Tibial nerve (tissue), 4 donors: ENCODE data around the gene VAT1L.

Experiments used
- EP300 ChIP-seq, 2 donors: sonication (generic); formaldehyde crosslinking; IDR thresholded peaks; one replicate each; pipeline ENCODE4 v1.6.1; 2017; ENCODE audit warnings: antibody characterized with exemption in 2 of 2, mild to moderate bottlenecking in 1 of 2
- POLR2A ChIP-seq, 2 donors: fragments of 450-650 bp; IDR thresholded peaks; one replicate each; pipeline ENCODE4 v1.6.1; 2017; ENCODE audit warnings: antibody characterized with exemption in 2 of 2, mild to moderate bottlenecking in 2 of 2, moderate library complexity in 2 of 2
- TF ChIP-seq, protein P1 (sequence below), 5 experiments: fragments of 200-600 bp in 3 of 5; fragments of 450-650 bp in 2 of 5; sonication (generic) in 3 of 5; IDR thresholded peaks; one replicate each; pipeline ENCODE4 v1.5.1; 2016 to 2019; ENCODE audit warnings: antibody characterized with exemption in 5 of 5, mild to moderate bottlenecking in 3 of 5, moderate library complexity in 2 of 5

DNA sequence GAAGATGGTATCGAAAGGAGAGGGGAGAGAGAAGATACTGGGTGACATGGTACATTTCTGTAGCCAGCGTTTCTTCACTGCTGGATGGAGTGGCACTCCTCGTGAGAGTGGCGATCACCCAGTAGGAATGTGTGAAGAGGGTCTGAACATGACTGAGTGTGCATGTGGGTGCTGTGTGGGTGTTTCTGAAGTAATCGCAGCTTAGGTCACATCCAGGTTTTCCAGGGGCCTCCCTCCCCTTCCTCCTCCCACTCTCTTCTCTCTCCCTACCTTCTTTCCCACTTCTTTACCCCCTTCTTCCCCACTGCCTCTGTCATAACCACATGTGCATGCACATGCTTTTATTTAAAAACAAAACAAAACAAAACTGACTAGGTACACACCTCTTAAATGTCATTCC lies 235.8 kb downstream of the VAT1L start:
- TF ChIP-seq, protein P1, sequence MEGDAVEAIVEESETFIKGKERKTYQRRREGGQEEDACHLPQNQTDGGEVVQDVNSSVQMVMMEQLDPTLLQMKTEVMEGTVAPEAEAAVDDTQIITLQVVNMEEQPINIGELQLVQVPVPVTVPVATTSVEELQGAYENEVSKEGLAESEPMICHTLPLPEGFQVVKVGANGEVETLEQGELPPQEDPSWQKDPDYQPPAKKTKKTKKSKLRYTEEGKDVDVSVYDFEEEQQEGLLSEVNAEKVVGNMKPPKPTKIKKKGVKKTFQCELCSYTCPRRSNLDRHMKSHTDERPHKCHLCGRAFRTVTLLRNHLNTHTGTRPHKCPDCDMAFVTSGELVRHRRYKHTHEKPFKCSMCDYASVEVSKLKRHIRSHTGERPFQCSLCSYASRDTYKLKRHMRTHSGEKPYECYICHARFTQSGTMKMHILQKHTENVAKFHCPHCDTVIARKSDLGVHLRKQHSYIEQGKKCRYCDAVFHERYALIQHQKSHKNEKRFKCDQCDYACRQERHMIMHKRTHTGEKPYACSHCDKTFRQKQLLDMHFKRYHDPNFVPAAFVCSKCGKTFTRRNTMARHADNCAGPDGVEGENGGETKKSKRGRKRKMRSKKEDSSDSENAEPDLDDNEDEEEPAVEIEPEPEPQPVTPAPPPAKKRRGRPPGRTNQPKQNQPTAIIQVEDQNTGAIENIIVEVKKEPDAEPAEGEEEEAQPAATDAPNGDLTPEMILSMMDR (IDR thresholded peaks at IDR 0.05) = no peak
- TF ChIP-seq POLR2A (IDR thresholded peaks at IDR 0.05) (no peak), EP300 (IDR thresholded peaks at IDR 0.05) (no peak)
